ENCODE results near the gene KCTD1.
"Not testable (repeated sequence)": the region's sequence is repeated elsewhere in the genome, so short reads cannot be mapped to it uniquely, and the experiment has no call there.

KCTD1 gene

GRCh38 chr18:26448714-26449159 is 99.6 kb downstream of the KCTD1 start:
- no peaks in the 10 kb centered on the region for H3K27me3 ChIP-seq (replicated peaks; ENCODE audit: control insufficient read depth, insufficient read depth, low read length, poor library complexity, severe bottlenecking)
- no peaks in the 10 kb centered on the region for H3K36me3 ChIP-seq (ENCODE audit: control insufficient read depth, insufficient read depth, low read length)
- H3K9me3 ChIP-seq (ENCODE audit: control insufficient read depth, low read length): no peaks in the 10 kb centered on the region
- no peak overlapping the region for H3K27ac ChIP-seq (ENCODE audit: insufficient read depth, low read length, poor library complexity, severe bottlenecking)
- no peak for DNase-seq
- no peaks in the 10 kb centered on the region for H3K4me1 ChIP-seq (ENCODE audit: control insufficient read depth, insufficient read depth, low read length, poor library complexity, severe bottlenecking)
- H3K4me3 ChIP-seq (ENCODE audit: insufficient read depth, low read depth, low read length, poor library complexity, severe bottlenecking): no peak overlapping the region

GRCh38 chr18:26443853-26444252 is 104.5 kb downstream of the KCTD1 start:
- H3K4me1 ChIP-seq (ENCODE audit: control insufficient read depth, insufficient read depth, low read length, poor library complexity, severe bottlenecking): no peaks in the 10 kb centered on the region
- no peak overlapping the region for H3K27ac ChIP-seq (ENCODE audit: insufficient read depth, low read length, poor library complexity, severe bottlenecking)
- no peaks in the 10 kb centered on the region for H3K9me3 ChIP-seq (ENCODE audit: control insufficient read depth, low read length)

GRCh38 chr18:26442126-26442525 is 106.2 kb downstream of the KCTD1 start:
- DNase-seq: no peak
- H3K36me3 ChIP-seq (ENCODE audit: control insufficient read depth, insufficient read depth, low read length): no peaks in the 10 kb centered on the region
- H3K27ac ChIP-seq (ENCODE audit: insufficient read depth, low read length, poor library complexity, severe bottlenecking): no peak overlapping the region
- no peaks in the 10 kb centered on the region for H3K27me3 ChIP-seq (replicated peaks; ENCODE audit: control insufficient read depth, insufficient read depth, low read length, poor library complexity, severe bottlenecking)
- no peaks in the 10 kb centered on the region for H3K9me3 ChIP-seq (ENCODE audit: control insufficient read depth, low read length)
- H3K4me1 ChIP-seq (ENCODE audit: control insufficient read depth, insufficient read depth, low read length, poor library complexity, severe bottlenecking): no peaks in the 10 kb centered on the region
- no peak overlapping the region for H3K4me3 ChIP-seq (ENCODE audit: insufficient read depth, low read depth, low read length, poor library complexity, severe bottlenecking)

More at GRCh38 chr18:26443853-26444252, 104.5 kb downstream of the KCTD1 start:
- no peaks in the 10 kb centered on the region for H3K36me3 ChIP-seq (ENCODE audit: control insufficient read depth, insufficient read depth, low read length)
- no peak overlapping the region for H3K4me3 ChIP-seq (ENCODE audit: insufficient read depth, low read depth, low read length, poor library complexity, severe bottlenecking)
- no peaks in the 10 kb centered on the region for H3K27me3 ChIP-seq (replicated peaks; ENCODE audit: control insufficient read depth, insufficient read depth, low read length, poor library complexity, severe bottlenecking)
- DNase-seq: no peak

DNA sequence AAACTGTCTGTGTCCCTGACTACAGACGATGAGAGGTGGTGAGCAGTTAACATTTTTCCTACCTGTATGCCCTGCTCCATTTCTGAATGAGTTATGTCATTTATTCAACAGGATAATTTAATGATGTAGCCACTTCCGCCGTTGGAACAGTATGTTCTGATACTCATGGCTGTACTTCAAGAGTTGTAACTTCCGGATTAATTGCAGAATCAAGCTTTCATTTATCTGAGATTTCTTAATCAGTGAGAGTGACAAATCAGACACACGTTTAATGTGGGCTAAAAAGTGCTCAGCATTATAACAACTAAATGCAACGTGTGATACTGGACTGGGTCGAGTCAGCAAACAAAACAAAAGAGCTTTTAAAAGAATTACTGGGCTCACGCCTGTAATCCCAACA is 107.7 kb downstream of the KCTD1 start:
- no peaks in the 10 kb centered on the region for H3K9me3 ChIP-seq (ENCODE audit: control insufficient read depth, low read length)
- H3K36me3 ChIP-seq (ENCODE audit: control insufficient read depth, insufficient read depth, low read length): no peaks in the 10 kb centered on the region
- H3K27ac ChIP-seq (ENCODE audit: insufficient read depth, low read length, poor library complexity, severe bottlenecking): no peak overlapping the region
- H3K27me3 ChIP-seq (replicated peaks; ENCODE audit: control insufficient read depth, insufficient read depth, low read length, poor library complexity, severe bottlenecking): no peaks in the 10 kb centered on the region
- DNase-seq: no peak
- no peak overlapping the region for H3K4me3 ChIP-seq (ENCODE audit: insufficient read depth, low read depth, low read length, poor library complexity, severe bottlenecking)
- H3K4me1 ChIP-seq (ENCODE audit: control insufficient read depth, insufficient read depth, low read length, poor library complexity, severe bottlenecking): no peaks in the 10 kb centered on the region

GRCh38 chr18:26439537-26439936 is 108.8 kb downstream of the KCTD1 start:
- Histone ChIP-seq H3K4me1 (ENCODE audit: control insufficient read depth, insufficient read depth, low read length, poor library complexity, severe bottlenecking) (no peaks in the 10 kb centered on the region), H3K36me3 (ENCODE audit: control insufficient read depth, insufficient read depth, low read length) (no peaks in the 10 kb centered on the region), H3K27ac (ENCODE audit: insufficient read depth, low read length, poor library complexity, severe bottlenecking) (no peak overlapping the region), H3K9me3 (ENCODE audit: control insufficient read depth, low read length) (no peaks in the 10 kb centered on the region), H3K4me3 (ENCODE audit: insufficient read depth, low read depth, low read length, poor library complexity, severe bottlenecking) (no peak overlapping the region), H3K27me3 (replicated peaks; ENCODE audit: control insufficient read depth, insufficient read depth, low read length, poor library complexity, severe bottlenecking) (no peaks in the 10 kb centered on the region)
- DNase-seq: no peak

DNA sequence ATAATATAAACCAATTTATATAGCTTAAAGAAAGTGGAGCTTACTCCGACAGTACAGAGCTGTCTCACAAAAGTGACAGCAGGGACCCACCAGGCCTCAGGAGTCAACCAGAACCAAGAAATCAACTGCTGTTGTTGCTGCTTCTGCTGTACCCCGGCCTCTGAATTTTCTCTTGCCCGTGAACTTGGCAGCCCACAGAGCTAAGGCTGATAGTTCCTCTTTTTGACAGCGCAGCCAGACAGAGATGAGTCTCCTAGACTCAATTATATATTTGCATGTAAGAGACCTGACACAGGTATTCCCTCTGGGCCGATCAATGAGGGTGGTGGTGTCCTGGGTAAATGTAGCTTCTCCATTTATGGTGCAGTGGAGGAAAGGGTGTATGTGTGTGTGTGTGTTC is 109.4 kb downstream of the KCTD1 start:
- DNase-seq: no peak
- Histone ChIP-seq H3K4me3 (ENCODE audit: insufficient read depth, low read depth, low read length, poor library complexity, severe bottlenecking) (no peak overlapping the region), H3K36me3 (ENCODE audit: control insufficient read depth, insufficient read depth, low read length) (no peaks in the 10 kb centered on the region), H3K9me3 (ENCODE audit: control insufficient read depth, low read length) (no peaks in the 10 kb centered on the region), H3K27me3 (replicated peaks; ENCODE audit: control insufficient read depth, insufficient read depth, low read length, poor library complexity, severe bottlenecking) (no peaks in the 10 kb centered on the region), H3K27ac (ENCODE audit: insufficient read depth, low read length, poor library complexity, severe bottlenecking) (no peak overlapping the region), H3K4me1 (ENCODE audit: control insufficient read depth, insufficient read depth, low read length, poor library complexity, severe bottlenecking) (no peaks in the 10 kb centered on the region)

DNA sequence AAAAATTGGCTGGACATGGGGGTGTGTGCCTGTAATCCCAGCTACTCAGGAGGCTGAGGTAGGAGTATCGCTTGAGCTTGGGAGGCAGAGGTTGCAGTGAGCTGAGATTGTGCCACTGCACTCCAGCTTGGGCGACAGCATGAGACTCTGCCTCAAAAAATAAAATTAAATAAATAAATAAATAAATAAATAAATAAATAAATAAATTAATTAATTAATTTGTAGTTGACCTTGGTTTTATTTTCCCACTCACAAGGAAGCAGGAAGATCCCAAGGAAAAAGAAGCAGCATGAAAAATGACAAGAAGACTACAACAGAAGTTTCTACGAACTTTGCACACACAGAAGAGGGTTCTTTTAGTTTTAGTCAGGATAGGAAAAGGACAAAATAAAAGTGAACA is 110.7 kb downstream of the KCTD1 start:
- not testable (repeated sequence) for DNase-seq; H3K9me3 ChIP-seq (ENCODE audit: control insufficient read depth, low read length); H3K4me3 ChIP-seq (ENCODE audit: insufficient read depth, low read depth, low read length, poor library complexity, severe bottlenecking)

GRCh38 chr18:26436176-26437051 is 111.9 kb downstream of the KCTD1 start:
- Histone ChIP-seq H3K27ac (ENCODE audit: insufficient read depth, low read length, poor library complexity, severe bottlenecking) (no peak overlapping the region), H3K36me3 (ENCODE audit: control insufficient read depth, insufficient read depth, low read length) (no peaks in the 10 kb centered on the region), H3K9me3 (ENCODE audit: control insufficient read depth, low read length) (no peaks in the 10 kb centered on the region), H3K4me3 (ENCODE audit: insufficient read depth, low read depth, low read length, poor library complexity, severe bottlenecking) (no peak overlapping the region), H3K27me3 (replicated peaks; ENCODE audit: control insufficient read depth, insufficient read depth, low read length, poor library complexity, severe bottlenecking) (no peaks in the 10 kb centered on the region), H3K4me1 (ENCODE audit: control insufficient read depth, insufficient read depth, low read length, poor library complexity, severe bottlenecking) (no peaks in the 10 kb centered on the region)
- DNase-seq: no peak

More for the DNA sequence above, 110.7 kb downstream of the KCTD1 start:
- not testable (repeated sequence) for H3K27ac ChIP-seq (ENCODE audit: insufficient read depth, low read length, poor library complexity, severe bottlenecking); H3K36me3 ChIP-seq (ENCODE audit: control insufficient read depth, insufficient read depth, low read length); H3K4me1 ChIP-seq (ENCODE audit: control insufficient read depth, insufficient read depth, low read length, poor library complexity, severe bottlenecking); H3K27me3 ChIP-seq (replicated peaks; ENCODE audit: control insufficient read depth, insufficient read depth, low read length, poor library complexity, severe bottlenecking)

DNA sequence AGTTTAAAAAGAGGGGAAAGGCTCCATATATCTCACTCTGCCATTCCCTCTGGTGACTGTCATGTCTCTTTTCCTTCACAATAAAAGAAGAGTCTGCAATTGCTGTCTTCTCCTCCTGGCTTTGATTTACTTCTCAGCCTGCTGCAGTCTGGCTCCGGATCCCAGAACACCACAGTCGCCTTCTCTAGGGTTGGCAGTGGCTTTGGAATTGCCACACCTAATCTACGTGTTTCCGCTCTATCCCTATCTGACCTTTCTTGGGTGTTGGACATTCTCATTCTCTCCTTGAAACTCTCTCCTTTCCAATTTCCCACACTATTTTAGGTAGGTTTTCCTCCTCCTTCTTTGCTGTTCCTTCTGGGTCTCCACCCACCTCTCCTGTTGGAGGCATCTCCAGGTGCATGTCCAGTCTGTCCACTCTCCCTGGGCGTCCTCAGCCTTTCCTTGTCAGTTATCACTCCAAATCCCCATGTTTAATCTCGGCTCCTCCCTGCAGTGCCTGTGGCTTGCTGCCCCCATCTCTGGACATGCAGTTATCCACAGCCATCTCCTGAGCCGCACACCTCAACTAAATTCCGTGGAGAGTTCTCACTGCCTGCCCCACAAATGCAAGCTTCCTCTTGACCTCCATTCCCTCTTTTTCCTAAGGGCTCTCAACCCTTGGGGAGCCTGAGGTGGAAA is 112.8 kb downstream of the KCTD1 start:
- Histone ChIP-seq H3K36me3 (ENCODE audit: control insufficient read depth, insufficient read depth, low read length) (no peaks in the 10 kb centered on the region), H3K27ac (ENCODE audit: insufficient read depth, low read length, poor library complexity, severe bottlenecking) (no peak overlapping the region), H3K4me1 (ENCODE audit: control insufficient read depth, insufficient read depth, low read length, poor library complexity, severe bottlenecking) (no peaks in the 10 kb centered on the region), H3K4me3 (ENCODE audit: insufficient read depth, low read depth, low read length, poor library complexity, severe bottlenecking) (no peak overlapping the region), H3K27me3 (replicated peaks; ENCODE audit: control insufficient read depth, insufficient read depth, low read length, poor library complexity, severe bottlenecking) (no peaks in the 10 kb centered on the region), H3K9me3 (ENCODE audit: control insufficient read depth, low read length) (no peaks in the 10 kb centered on the region)
- no peak for DNase-seq

GRCh38 chr18:26434887-26435286 is 113.5 kb downstream of the KCTD1 start:
- DNase-seq: no peak
- Histone ChIP-seq H3K4me1 (ENCODE audit: control insufficient read depth, insufficient read depth, low read length, poor library complexity, severe bottlenecking) (no peaks in the 10 kb centered on the region), H3K9me3 (ENCODE audit: control insufficient read depth, low read length) (no peaks in the 10 kb centered on the region), H3K4me3 (ENCODE audit: insufficient read depth, low read depth, low read length, poor library complexity, severe bottlenecking) (no peak overlapping the region), H3K27ac (ENCODE audit: insufficient read depth, low read length, poor library complexity, severe bottlenecking) (no peak overlapping the region), H3K27me3 (replicated peaks; ENCODE audit: control insufficient read depth, insufficient read depth, low read length, poor library complexity, severe bottlenecking) (no peaks in the 10 kb centered on the region), H3K36me3 (ENCODE audit: control insufficient read depth, insufficient read depth, low read length) (no peaks in the 10 kb centered on the region)
